Measurements from ENCODE around the gene PTPRN2. TPM values are rescaled to one million over a fixed set of nuclear protein-coding genes. Genes with fewer than 3 reads are reported as not detected.

PTPRN2 gene
- total and polyA plus RNA-seq, 2 of the 8 experiments (the other 6 are each of a cell fraction or from before 2014, with no cell fraction given), result 2.6 to 4.5 TPM

- Histone ChIP-seq H3K9ac (replicated peaks in 1 of 4; ENCODE audit: extremely low read depth in 1 of 4, low read depth in 3 of 4, low read length in 3 of 4) (no peak overlapping the region), H2BK12ac (ENCODE audit: low read depth, low read length) (no peak overlapping the region), H3K79me1 (ENCODE audit: low read depth, low read length) (no peaks in the 10 kb centered on the region), H3K9me3 (ENCODE audit: insufficient read depth in 2 of 2, low read depth in 1 of 2, low read length in 1 of 2) (peaks cover 0 to 5% of the 10 kb centered on the region in 2 experiments; a peak in 1 of 4 replicates), H3K27ac (ENCODE audit: low read depth, low read length) (no peak overlapping the region), H4K5ac (ENCODE audit: insufficient read length, low read depth, low read length) (no peak overlapping the region), H2BK15ac (ENCODE audit: low read length) (no peak overlapping the region), H3K18ac (ENCODE audit: extremely low read depth, low read length) (no peak overlapping the region; the same call in 1 of the 2 replicates), H3K23me2 (ENCODE audit: low read depth, low read length) (no peaks in the 10 kb centered on the region; the same call in 1 of the 2 replicates), H2AFZ (ENCODE audit: low read length) (no peak overlapping the region), H3K79me2 (ENCODE audit: control insufficient read depth in 1 of 2, insufficient read depth in 2 of 2, low read length in 2 of 2) (no peaks in the 10 kb centered on the region), H3K56ac (replicated peaks; ENCODE audit: insufficient read length, low read depth, low read length) (no peak overlapping the region), H2BK20ac (ENCODE audit: low read length) (no peak overlapping the region), H2AK5ac (ENCODE audit: low read depth, low read length) (no peak overlapping the region), H4K91ac (replicated peaks; ENCODE audit: insufficient read length, low read length) (no peak overlapping the region), H3K36me3 (ENCODE audit: control insufficient read depth in 2 of 4, insufficient read depth in 4 of 4, low read length in 3 of 4) (no peaks in the 10 kb centered on the region; a peak in 1 of 8 replicates), H2BK5ac (ENCODE audit: low read depth, low read length) (no peak overlapping the region), H3K4me1 (replicated peaks in 1 of 4; ENCODE audit: control insufficient read depth in 3 of 4, insufficient read depth in 4 of 4, low read length in 3 of 4) (peaks cover 0 to 7% (median 3%) of the 10 kb centered on the region in 4 experiments; a peak in 4 of 7 replicates), H3K23ac (ENCODE audit: insufficient read length) (no peak overlapping the region), H4K8ac (ENCODE audit: extremely low read depth, insufficient read depth, low read length) (no peak overlapping the region), H3K14ac (ENCODE audit: insufficient read length) (no peak overlapping the region), H3K27me3 (replicated peaks in 1 of 4; ENCODE audit: control insufficient read depth in 3 of 4, extremely low read depth in 1 of 4, insufficient read depth in 3 of 4, low read length in 3 of 4) (peaks cover 3 to 24% (median 19%) of the 10 kb centered on the region in 4 experiments; a peak in 6 of 7 replicates), H2BK120ac (replicated peaks; ENCODE audit: low read depth, low read length) (no peak overlapping the region), H4K20me1 (replicated peaks in 1 of 2; ENCODE audit: control insufficient read depth in 1 of 2, insufficient read depth in 2 of 2, low read length in 2 of 2) (no peaks in the 10 kb centered on the region), H3K4me3 (ENCODE audit: extremely low read depth in 1 of 4, insufficient read depth in 2 of 4, low read depth in 3 of 4, low read length in 4 of 4) (no peak overlapping the region), H3K4ac (replicated peaks; ENCODE audit: insufficient read length, low read depth, low read length) (no peak overlapping the region), H3K4me2 (ENCODE audit: insufficient read depth in 1 of 2, low read depth in 2 of 2, low read length in 2 of 2) (0 out of 4 replicates have a peak overlapping the region, but pooled peaks of 1 of the 2 experiments have one; percentile 15)
- no peak for DNase-seq (ENCODE audit: low read depth in 1 of 2, low spot score in 2 of 2)
- CTCF ChIA-PET (ENCODE audit: partially characterized antibody), result interaction anchor here (1.0 to 2.2 kb wide), 2 partner anchors 10 to 13 kb away, joined by 3 to 8 read pairs; no protein-coding TSS in a partner anchor
- POLR2A ChIA-PET (ENCODE audit: partially characterized antibody), result interaction anchor here (0.7 kb wide), 1 partner anchor 315 kb away, joined by 3 read pairs; no protein-coding TSS in a partner anchor
- WGBS, 2 experiments (ENCODE audit: extremely low coverage in 1 of 2, insufficient coverage in 1 of 2, insufficient read length in 1 of 2, insufficient replicate concordance in 2 of 2, low coverage in 1 of 2, low lambda C conversion rate in 2 of 2, missing lambda C conversion rate in 1 of 2), result 89% methylated on average over 43 of the region's 44 CpGs; no CpG with 5 or more reads in 1 of the 2 experiments
- no peak for FAIRE-seq
- no peak for TF ChIP-seq POLR2AphosphoS5 (IDR thresholded peaks at IDR 0.05; ENCODE audit: low read depth, low read length)
- no peak for TF ChIP-seq ATF2 (IDR thresholded peaks at IDR 0.05; ENCODE audit: low read length)
- TF ChIP-seq KDM5A (IDR thresholded peaks at IDR 0.05; ENCODE audit: low read length), result no peak
- no peak for TF ChIP-seq SIN3A (conservative IDR thresholded peaks at IDR 0.05 in 1 of 2, IDR thresholded peaks at IDR 0.05 in 1 of 2; ENCODE audit: low read depth in 1 of 2, low read length in 2 of 2)
- no peak for TF ChIP-seq TAF7 (optimal IDR thresholded peaks at IDR 0.05; ENCODE audit: borderline replicate concordance, low read depth, low read length)
- TF ChIP-seq NANOG (IDR thresholded peaks at IDR 0.05; ENCODE audit: insufficient read depth, low read depth, low read length, poor library complexity, severe bottlenecking), result no peak
- TF ChIP-seq RBBP5 (IDR thresholded peaks at IDR 0.05; ENCODE audit: borderline replicate concordance, low read depth, low read length), result no peak
- no peak for TF ChIP-seq USF2 (IDR thresholded peaks at IDR 0.05; ENCODE audit: low read length)
These were observed 17.0 kb downstream of the PTPRN2 start for GRCh38 chr7:158570449-158571170.

Measured in H1 (cell line).